KMS-11 (cell line): ENCODE results near the gene MAPK1.
"Not testable (repeated sequence)": the region's sequence is repeated elsewhere in the genome, so short reads cannot be mapped to it uniquely, and the experiment has no call there.

Experiments
- H2AFZ ChIP-seq: fragments of 200-600 bp; sonication (generic); 2 replicates; pipeline ENCODE4 v1.6.1; 2016; ENCODE audit warnings: antibody characterized with exemption, mixed run types, low read depth
- H3K27ac ChIP-seq: fragments of 200-600 bp; sonication (generic); 2 replicates; pipeline ENCODE4 v1.6.1; 2016; ENCODE audit warnings: mild to moderate bottlenecking, mixed run types
- H3K27me3 ChIP-seq: fragments of 200-600 bp; sonication (generic); 2 replicates; pipeline ENCODE4 v1.6.1; 2017; ENCODE audit warnings: mild to moderate bottlenecking, low read depth, mixed run types, moderate library complexity; ENCODE audit not compliant: insufficient read depth
- H3K36me3 ChIP-seq: fragments of 200-600 bp; sonication (generic); 2 replicates; pipeline ENCODE4 v1.6.1; 2017; ENCODE audit warnings: mild to moderate bottlenecking, mixed run types; ENCODE audit not compliant: insufficient read depth
- H3K4me1 ChIP-seq: fragments of 200-600 bp; sonication (generic); 2 replicates; pipeline ENCODE4 v1.6.1; 2016; ENCODE audit warnings: mild to moderate bottlenecking, low read depth, mixed run types; ENCODE audit not compliant: poor library complexity, severe bottlenecking
- H3K4me2 ChIP-seq: fragments of 200-600 bp; sonication (generic); 2 replicates; pipeline ENCODE4 v1.7.0; 2016; ENCODE audit warnings: mild to moderate bottlenecking, mixed run types
- H3K4me3 ChIP-seq: fragments of 200-600 bp; sonication (generic); IDR thresholded peaks from 2 replicates; pipeline ENCODE4 v1.6.1; 2017; ENCODE audit warnings: low read depth, low read length, mixed read lengths; ENCODE audit not compliant: insufficient read depth
- H3K79me2 ChIP-seq: fragments of 200-600 bp; sonication (generic); 2 replicates; pipeline ENCODE4 v1.6.1; 2016; ENCODE audit warnings: low read depth, mixed run types; ENCODE audit not compliant: insufficient read depth
- H3K9ac ChIP-seq: fragments of 200-600 bp; sonication (generic); 2 replicates; pipeline ENCODE4 v1.6.1; 2016; ENCODE audit warnings: mild to moderate bottlenecking, mixed run types
- H4K20me1 ChIP-seq: fragments of 200-600 bp; sonication (generic); 2 replicates; pipeline ENCODE4 v1.6.1; 2016; ENCODE audit warnings: mild to moderate bottlenecking, mixed run types; ENCODE audit not compliant: insufficient read depth
- TF ChIP-seq, protein P1 (sequence below): fragments of 200-600 bp; sonication (generic); conservative IDR thresholded peaks from 2 replicates; pipeline ENCODE4 v1.6.1; 2017; ENCODE audit warnings: low read depth, mild to moderate bottlenecking, antibody characterized with exemption, low read length, moderate library complexity, mixed read lengths

Gene MAPK1

DNA sequence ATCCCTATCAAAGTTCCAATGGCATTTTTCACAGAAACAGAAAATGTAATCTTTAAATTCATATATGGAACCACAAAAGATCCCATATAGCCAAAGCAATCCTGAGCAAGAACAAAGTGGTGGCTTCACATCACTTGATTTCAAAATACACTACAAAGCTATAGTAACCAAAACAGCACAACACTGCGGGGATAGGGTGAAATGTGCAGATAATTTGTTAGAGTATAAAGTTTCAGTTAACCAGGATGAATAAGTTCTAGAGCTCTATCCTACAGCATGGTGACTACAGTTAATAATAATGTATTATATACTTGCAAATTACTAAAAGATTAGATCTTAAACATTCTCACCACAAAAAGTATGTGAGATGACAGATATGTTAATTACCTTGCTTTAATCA, 55.5 kb downstream of the MAPK1 start:
- no peak overlapping the region for H3K4me2 ChIP-seq
- H3K36me3 ChIP-seq = no peaks in the 10 kb centered on the region; the same call in 1 of the 2 replicates
- peaks cover 39% of the 10 kb centered on the region for H3K79me2 ChIP-seq
- no peaks in the 10 kb centered on the region for H4K20me1 ChIP-seq
- H3K4me3 ChIP-seq = no peak overlapping the region
- H2AFZ ChIP-seq = no peak overlapping the region
- TF ChIP-seq, protein P1, sequence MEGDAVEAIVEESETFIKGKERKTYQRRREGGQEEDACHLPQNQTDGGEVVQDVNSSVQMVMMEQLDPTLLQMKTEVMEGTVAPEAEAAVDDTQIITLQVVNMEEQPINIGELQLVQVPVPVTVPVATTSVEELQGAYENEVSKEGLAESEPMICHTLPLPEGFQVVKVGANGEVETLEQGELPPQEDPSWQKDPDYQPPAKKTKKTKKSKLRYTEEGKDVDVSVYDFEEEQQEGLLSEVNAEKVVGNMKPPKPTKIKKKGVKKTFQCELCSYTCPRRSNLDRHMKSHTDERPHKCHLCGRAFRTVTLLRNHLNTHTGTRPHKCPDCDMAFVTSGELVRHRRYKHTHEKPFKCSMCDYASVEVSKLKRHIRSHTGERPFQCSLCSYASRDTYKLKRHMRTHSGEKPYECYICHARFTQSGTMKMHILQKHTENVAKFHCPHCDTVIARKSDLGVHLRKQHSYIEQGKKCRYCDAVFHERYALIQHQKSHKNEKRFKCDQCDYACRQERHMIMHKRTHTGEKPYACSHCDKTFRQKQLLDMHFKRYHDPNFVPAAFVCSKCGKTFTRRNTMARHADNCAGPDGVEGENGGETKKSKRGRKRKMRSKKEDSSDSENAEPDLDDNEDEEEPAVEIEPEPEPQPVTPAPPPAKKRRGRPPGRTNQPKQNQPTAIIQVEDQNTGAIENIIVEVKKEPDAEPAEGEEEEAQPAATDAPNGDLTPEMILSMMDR = no peak
- H3K27me3 ChIP-seq = no peaks in the 10 kb centered on the region
- no peak overlapping the region for H3K27ac ChIP-seq
- no peak overlapping the region for H3K9ac ChIP-seq
- H3K4me1 ChIP-seq = peaks cover 9% of the 10 kb centered on the region

DNA sequence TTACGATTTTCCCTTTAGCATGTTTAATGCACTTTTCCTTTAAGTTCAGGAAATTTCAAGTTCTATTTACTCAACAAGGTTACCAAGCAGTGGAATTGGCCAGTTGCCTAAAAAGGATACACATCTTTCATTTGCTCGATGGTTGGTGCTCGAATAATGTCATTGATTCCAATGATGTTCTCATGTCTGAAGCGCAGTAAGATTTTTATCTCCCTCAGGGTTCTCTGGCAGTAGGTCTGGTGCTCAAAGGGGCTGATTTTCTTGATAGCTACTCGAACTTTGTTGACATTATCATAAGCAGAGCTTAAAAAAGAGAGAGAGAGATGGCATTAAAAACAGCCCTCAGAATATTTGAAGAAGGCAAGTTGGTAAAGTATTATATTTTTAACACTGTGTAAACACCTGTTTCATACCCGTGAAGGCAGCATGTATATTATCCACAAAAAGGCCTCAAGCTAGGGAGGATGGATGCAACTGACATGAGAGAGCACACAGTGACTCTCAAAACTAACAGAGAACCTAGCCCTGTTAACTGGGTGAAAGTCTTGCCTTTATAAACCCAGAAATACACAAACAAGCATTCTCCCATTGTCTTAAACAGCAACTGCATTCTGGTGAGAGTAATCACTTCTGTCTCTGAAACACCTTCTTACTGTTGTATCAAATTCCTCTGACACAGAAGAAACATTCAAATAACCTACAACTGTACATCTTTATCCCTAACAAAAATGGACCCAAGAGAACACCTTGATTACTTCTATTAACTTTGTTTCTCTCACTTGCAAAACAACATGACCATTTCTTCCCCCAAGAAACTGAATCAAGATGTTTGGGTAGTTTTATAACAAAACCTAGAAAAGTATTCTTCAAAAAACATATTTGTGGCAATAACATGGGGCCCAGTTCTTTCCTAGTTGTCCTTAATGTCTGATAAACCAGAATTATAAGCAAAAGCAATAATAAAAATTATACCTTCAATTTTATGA, 59.6 kb downstream of the MAPK1 start:
- Histone ChIP-seq H4K20me1 (no peaks in the 10 kb centered on the region), H3K4me1 (no peaks in the 10 kb centered on the region), H3K4me3 (no peak overlapping the region), H3K27ac (no peak overlapping the region), H3K27me3 (no peaks in the 10 kb centered on the region), H3K4me2 (no peak overlapping the region), H3K9ac (no peak overlapping the region), H3K36me3 (no peaks in the 10 kb centered on the region), H3K79me2 (peaks cover 27% of the 10 kb centered on the region), H2AFZ (no peak overlapping the region)
- TF ChIP-seq, protein P1 = no peak

DNA sequence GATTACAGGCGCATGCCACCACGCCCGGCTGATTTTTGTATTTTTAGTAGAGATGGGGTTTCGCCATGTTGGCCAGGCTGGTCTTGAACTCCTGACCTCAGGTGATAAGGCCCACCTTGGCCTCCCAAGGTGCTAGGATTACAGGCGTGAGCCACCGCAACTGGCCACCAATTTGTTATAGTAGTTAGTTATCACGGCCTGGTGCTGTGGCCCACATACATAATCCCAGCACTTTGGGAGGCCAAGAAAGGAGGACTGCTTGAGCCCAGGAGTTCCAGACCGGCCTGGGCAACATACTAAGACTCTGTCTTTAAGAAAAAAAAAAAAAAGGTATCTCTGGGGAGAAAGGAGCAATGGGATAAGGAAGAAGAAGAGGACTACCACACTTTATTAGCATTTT, 62.1 kb downstream of the MAPK1 start:
- H3K4me1 ChIP-seq, H3K9ac ChIP-seq, H3K27me3 ChIP-seq, H4K20me1 ChIP-seq, H2AFZ ChIP-seq, H3K4me3 ChIP-seq, H3K27ac ChIP-seq, H3K36me3 ChIP-seq, H3K79me2 ChIP-seq, H3K4me2 ChIP-seq: not testable (repeated sequence)

DNA sequence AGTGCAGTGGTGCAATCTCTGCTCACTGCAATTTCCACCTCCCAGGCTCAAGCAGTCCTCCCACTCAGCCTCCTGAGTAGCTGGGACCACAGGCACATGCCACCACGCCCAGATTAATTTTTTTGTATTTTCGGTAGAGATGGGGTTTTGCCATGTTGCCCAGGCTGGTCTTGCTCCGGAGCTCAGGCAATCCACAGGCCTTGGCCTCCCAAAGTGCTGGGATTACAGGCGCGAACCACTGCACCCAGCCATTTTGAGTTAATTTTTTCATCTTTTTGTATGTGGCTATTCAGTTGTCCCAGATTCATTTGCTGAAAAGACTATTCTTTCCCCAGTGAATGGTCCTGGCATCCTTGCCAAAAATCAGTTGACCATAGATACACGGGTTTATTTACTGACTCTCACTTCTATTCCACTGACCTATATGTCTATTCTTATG, 63.6 kb downstream of the MAPK1 start:
- Histone ChIP-seq H3K27me3 (no peaks in the 10 kb centered on the region), H3K79me2 (no peaks in the 10 kb centered on the region), H3K4me1 (no peaks in the 10 kb centered on the region), H3K36me3 (peaks cover 5% of the 10 kb centered on the region; the same call in 1 of the 2 replicates), H3K4me3 (no peak overlapping the region), H2AFZ (no peak overlapping the region), H3K4me2 (no peak overlapping the region), H3K27ac (no peak overlapping the region), H4K20me1 (no peaks in the 10 kb centered on the region), H3K9ac (no peak overlapping the region)
- TF ChIP-seq, protein P1 = no peak

DNA sequence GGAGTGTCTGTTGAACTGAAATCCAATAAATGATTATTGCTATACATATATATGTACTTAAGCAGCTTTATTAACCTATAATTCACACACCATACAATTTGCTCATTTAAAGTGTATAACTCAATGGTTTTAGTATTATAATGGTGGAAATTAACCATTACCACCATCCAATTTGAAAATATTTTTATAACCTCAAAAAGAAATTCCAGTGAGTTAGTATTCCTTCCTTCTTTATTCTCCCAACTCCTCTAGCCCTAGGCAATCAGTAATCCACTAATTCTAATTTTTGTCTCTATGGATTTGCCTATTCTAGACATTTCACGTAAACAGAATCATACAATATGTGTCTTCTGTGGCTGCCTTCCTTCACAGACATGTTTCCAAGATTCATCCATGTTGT, 64.8 kb downstream of the MAPK1 start:
- H2AFZ ChIP-seq = no peak overlapping the region
- H3K27ac ChIP-seq = no peak overlapping the region
- no peaks in the 10 kb centered on the region for H3K27me3 ChIP-seq
- H3K36me3 ChIP-seq = peaks cover 7% of the 10 kb centered on the region; the same call in 1 of the 2 replicates
- no peaks in the 10 kb centered on the region for H3K79me2 ChIP-seq
- no peaks in the 10 kb centered on the region for H3K4me1 ChIP-seq
- TF ChIP-seq, protein P1 = no peak
- H3K4me3 ChIP-seq = no peak overlapping the region
- no peak overlapping the region for H3K4me2 ChIP-seq
- no peak overlapping the region for H3K9ac ChIP-seq
- H4K20me1 ChIP-seq = no peaks in the 10 kb centered on the region
